GM12878 (cell line): Measurements from ENCODE around the gene HOMER2. TPM values are rescaled to one million over a fixed set of nuclear protein-coding genes. Genes with fewer than 3 reads are reported as not detected.

Experiments used
- ATAC-seq: fragments of 200-7000 bp; cut with Tn5 transposase; 3 replicates; pipeline ENCODE4 v1.9.1; 2020; ENCODE audit warnings: mild to moderate bottlenecking, moderate library complexity
- BruUV-seq: library from RNA; stranded (reverse); fragments of 400-500 nt; replicated peaks from 2 replicates; lab custom pipeline; 2021; lab: Mats Ljungman, UMichigan
- CTCF ChIA-PET: fragments of 300-600 bp; sonication (Branson Sonifier 250); formaldehyde crosslinking; extraction: SDS; loops from one replicate; lab custom pipeline; 2021; ENCODE audit warnings: inconsistent platforms; lab: Yijun Ruan, JAX
- POLR2A ChIA-PET: fragments of 350-600 bp; formaldehyde crosslinking; extraction: SDS; loops from one replicate; lab custom pipeline; 2021; ENCODE audit warnings: inconsistent platforms; lab: Charles Lee
- RAD21 ChIA-PET: fragments of 300-600 bp; sonication (Branson Sonifier 250); formaldehyde crosslinking; loops from one replicate; lab custom pipeline; 2023; ENCODE audit warnings: antibody characterized with exemption; ENCODE audit not compliant: unreplicated experiment; lab: Charles Lee
- SMC1A ChIA-PET: fragments of 300-600 bp; sonication (Branson Sonifier 250); formaldehyde crosslinking; loops from one replicate; lab custom pipeline; 2023; ENCODE audit not compliant: unreplicated experiment, uncharacterized antibody; lab: Charles Lee
- DNase-seq: peaks from one replicate; pipeline ENCODE4 v3.0.0-alpha.2; 2011; ENCODE audit warnings: low read depth, low spot score
- FAIRE-seq: peaks from 3 replicates; lab custom pipeline; 2011; peaks lifted over from hg19 to GRCh38; lab: Jason Lieb, UNC
- H2AFZ ChIP-seq: 2 replicates; pipeline ENCODE4 v1.6.0; 2011; ENCODE audit warnings: low read depth, low read length, control low read depth; ENCODE audit not compliant: control insufficient read depth
- H3K27ac ChIP-seq: 2 replicates; pipeline ENCODE4 v1.5.1; 2011; ENCODE audit warnings: control low read depth; ENCODE audit not compliant: control insufficient read depth, insufficient read depth
- H3K27me3 ChIP-seq, 2 experiments: replicated peaks in 1 of 2; 2 replicates each; pipeline versions ENCODE4 v1.6.0 to v1.6.1; 2011; ENCODE audit warnings: low read length in 1 of 2; ENCODE audit not compliant: control insufficient read depth in 2 of 2, insufficient read depth in 2 of 2
- H3K36me3 ChIP-seq, 2 experiments: 2 replicates each; pipeline ENCODE4 v1.5.1; 2011; ENCODE audit warnings: low read length in 1 of 2; ENCODE audit not compliant: control insufficient read depth in 2 of 2, insufficient read depth in 2 of 2
- H3K4me1 ChIP-seq: 2 replicates; pipeline ENCODE4 v1.6.1; 2011; ENCODE audit warnings: mild to moderate bottlenecking, low read length, moderate library complexity, mixed read lengths; ENCODE audit not compliant: control insufficient read depth, insufficient read depth
- H3K4me2 ChIP-seq: 2 replicates; pipeline ENCODE4 v1.6.0; 2011; ENCODE audit warnings: control low read depth; ENCODE audit not compliant: control insufficient read depth, insufficient read depth
- H3K4me3 ChIP-seq: fragments of 200-600 bp; sonication (generic); 2 replicates; pipeline ENCODE4 v1.5.1; 2016
- H3K79me2 ChIP-seq: 2 replicates; pipeline ENCODE4 v1.6.0; 2011; ENCODE audit warnings: low read length; ENCODE audit not compliant: control insufficient read depth, insufficient read depth
- H3K9ac ChIP-seq: 2 replicates; pipeline ENCODE4 v1.8.0; 2011; ENCODE audit warnings: low read length, control low read depth, mixed read lengths; ENCODE audit not compliant: control insufficient read depth, insufficient read depth
- H3K9me3 ChIP-seq: replicated peaks from 3 replicates; pipeline ENCODE4 v1.5.1; 2011; ENCODE audit warnings: mild to moderate bottlenecking, low read length; ENCODE audit not compliant: control insufficient read depth, insufficient read depth
- H4K20me1 ChIP-seq: 2 replicates; pipeline ENCODE4 v1.6.0; 2011; ENCODE audit not compliant: control insufficient read depth, insufficient read depth
- ATF7 ChIP-seq: fragments of 450-650 bp; IDR thresholded peaks from 2 replicates; pipeline ENCODE4 v1.6.1; 2016; ENCODE audit warnings: low read depth, mild to moderate bottlenecking
- BMI1 ChIP-seq: fragments of 450-650 bp; IDR thresholded peaks from 2 replicates; pipeline ENCODE4 v1.6.1; 2016; ENCODE audit warnings: mild to moderate bottlenecking, moderate library complexity, borderline replicate concordance
- DPF2 ChIP-seq: fragments of 450-650 bp; IDR thresholded peaks from 2 replicates; pipeline ENCODE4 v1.6.1; 2017; ENCODE audit warnings: mild to moderate bottlenecking
- ETV6 ChIP-seq, 2 experiments: fragments of 450-650 bp in 1 of 2; IDR thresholded peaks in 1 of 2; conservative IDR thresholded peaks in 1 of 2; 2 replicates each; pipeline ENCODE4 v1.6.1; 2014; ENCODE audit warnings: antibody characterized with exemption in 1 of 2, borderline replicate concordance in 1 of 2, low read depth in 1 of 2, mild to moderate bottlenecking in 1 of 2, moderate library complexity in 1 of 2
- GABPA ChIP-seq: IDR thresholded peaks from 2 replicates; pipeline ENCODE4 v1.6.1; 2014; ENCODE audit warnings: antibody characterized with exemption, low read depth, mild to moderate bottlenecking, inconsistent platforms
- JUNB ChIP-seq: IDR thresholded peaks from 2 replicates; pipeline ENCODE4 v1.6.1; 2016; ENCODE audit warnings: antibody characterized with exemption, mild to moderate bottlenecking
- KAT2A ChIP-seq: conservative IDR thresholded peaks from 2 replicates; pipeline ENCODE4 v1.6.1; 2011; ENCODE audit warnings: low read depth, low read length; ENCODE audit not compliant: control insufficient read depth
- NR2C1 ChIP-seq: fragments of 450-650 bp; IDR thresholded peaks from 2 replicates; pipeline ENCODE4 v1.6.1; 2017; ENCODE audit warnings: antibody characterized with exemption, mild to moderate bottlenecking, moderate library complexity
- POLR2AphosphoS2 ChIP-seq: IDR thresholded peaks from 2 replicates; pipeline ENCODE4 v1.6.1; 2011; ENCODE audit warnings: low read depth, mild to moderate bottlenecking, low read length, improper control_type of control experiment, moderate library complexity
- RELA ChIP-seq: fragments of 450-650 bp; IDR thresholded peaks from 2 replicates; pipeline ENCODE4 v1.8.0; 2014; ENCODE audit warnings: borderline replicate concordance; ENCODE audit not compliant: partially characterized antibody
- SMARCA5 ChIP-seq: fragments of 450-650 bp; IDR thresholded peaks from 2 replicates; pipeline ENCODE4 v1.6.1; 2017; ENCODE audit warnings: mild to moderate bottlenecking
- SMC3 ChIP-seq: IDR thresholded peaks from 2 replicates; pipeline ENCODE4 v1.6.1; 2011; ENCODE audit warnings: low read length, improper control_type of control experiment, borderline replicate concordance
- TCF7 ChIP-seq: IDR thresholded peaks from 2 replicates; pipeline ENCODE4 v1.6.1; 2014; ENCODE audit warnings: antibody characterized with exemption, borderline replicate concordance
- WRNIP1 ChIP-seq: IDR thresholded peaks from 2 replicates; pipeline ENCODE4 v1.6.1; 2011; ENCODE audit warnings: low read depth, low read length, improper control_type of control experiment, borderline replicate concordance
- WGBS: methylation state at CpG from one replicate; pipeline ENCODE4 v1.1.6; 2016; ENCODE audit warnings: low lambda C conversion rate; ENCODE audit not compliant: insufficient replicate concordance, insufficient coverage; ENCODE audit errors: missing lambda C conversion rate; 5-methylcytosine and 5-hydroxymethylcytosine counted together
- in situ Hi-C: fragments of 300-500 bp; cut with MboI; formaldehyde crosslinking; loops from 9 replicates; pipeline ENCODE4 v1.14.3; 2018; ENCODE audit warnings: mixed read lengths
- intact Hi-C: fragments of 100-400 bp; cut with micrococcal nuclease; formaldehyde crosslinking; loops from one replicate; pipeline ENCODE4 v1.14.2; 2022; ENCODE audit not compliant: unreplicated experiment
- polyA plus RNA-seq, 11 experiments: library from polyadenylated mRNA; depleted of rRNA in 4 of 11; unstranded in 6 of 11; stranded (reverse) in 5 of 11; fragments of >200 nt; fragmentation: Nextera tagmentation in 4 of 11; fragmentation: Illumina TruSeq in 1 of 11; extraction: Ambion mirVana in 4 of 11; extraction: Trizol in 1 of 11; gene quantifications; 1 replicate in 1 of 11; 2 replicates in 10 of 11; pipeline versions ENCODE4 v1.2.1 to v1.2.3, GENCODE V29; 2011 to 2016; ENCODE audit warnings: inconsistent platforms in 2 of 11, missing spikeins in 2 of 11, low read depth in 1 of 11
- total RNA-seq, 4 experiments: library from RNA; depleted of rRNA in 3 of 4; stranded (reverse); fragments of >200 nt in 3 of 4; fragmentation: Illumina TruSeq in 1 of 4; extraction: Trizol in 1 of 4; gene quantifications; 2 replicates each; pipeline versions ENCODE4 v1.2.1 to v1.2.3, GENCODE V29; 2013 to 2021
- TF ChIP-seq, protein P1 (sequence below): IDR thresholded peaks from 2 replicates; pipeline ENCODE4 v1.6.1; 2012; ENCODE audit warnings: mild to moderate bottlenecking, low read depth, low read length
- TF ChIP-seq, protein P2 (sequence below): IDR thresholded peaks from 2 replicates; pipeline ENCODE4 v1.6.1; 2012; ENCODE audit warnings: low read length, inconsistent platforms

HOMER2 gene
- total and polyA plus RNA-seq, 10 of the 15 experiments (the other 5 are each of a cell fraction or from before 2014, with no cell fraction given), result 0.60 to 5.0 (median 1.8) TPM

DNA sequence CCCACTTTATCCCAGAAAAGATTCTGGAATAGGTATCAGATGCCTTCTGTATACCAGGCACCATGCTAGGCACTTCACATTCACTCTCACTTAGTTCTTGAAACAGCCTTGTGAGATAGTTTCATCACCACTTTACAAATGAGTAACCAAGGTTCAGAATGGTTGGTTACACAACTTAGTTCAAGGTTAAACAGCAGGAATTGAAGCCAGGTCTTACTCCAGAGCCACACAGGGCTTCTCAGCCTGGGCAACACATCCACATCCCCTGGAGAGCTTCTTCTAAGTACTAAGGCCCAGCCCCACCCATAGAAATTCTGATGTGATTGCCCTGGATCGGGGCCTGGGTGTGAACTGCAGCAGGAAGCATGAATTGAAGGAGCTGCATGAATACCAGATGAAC is 124.4 kb downstream of the HOMER2 start (continued):
- TF ChIP-seq, protein P1, sequence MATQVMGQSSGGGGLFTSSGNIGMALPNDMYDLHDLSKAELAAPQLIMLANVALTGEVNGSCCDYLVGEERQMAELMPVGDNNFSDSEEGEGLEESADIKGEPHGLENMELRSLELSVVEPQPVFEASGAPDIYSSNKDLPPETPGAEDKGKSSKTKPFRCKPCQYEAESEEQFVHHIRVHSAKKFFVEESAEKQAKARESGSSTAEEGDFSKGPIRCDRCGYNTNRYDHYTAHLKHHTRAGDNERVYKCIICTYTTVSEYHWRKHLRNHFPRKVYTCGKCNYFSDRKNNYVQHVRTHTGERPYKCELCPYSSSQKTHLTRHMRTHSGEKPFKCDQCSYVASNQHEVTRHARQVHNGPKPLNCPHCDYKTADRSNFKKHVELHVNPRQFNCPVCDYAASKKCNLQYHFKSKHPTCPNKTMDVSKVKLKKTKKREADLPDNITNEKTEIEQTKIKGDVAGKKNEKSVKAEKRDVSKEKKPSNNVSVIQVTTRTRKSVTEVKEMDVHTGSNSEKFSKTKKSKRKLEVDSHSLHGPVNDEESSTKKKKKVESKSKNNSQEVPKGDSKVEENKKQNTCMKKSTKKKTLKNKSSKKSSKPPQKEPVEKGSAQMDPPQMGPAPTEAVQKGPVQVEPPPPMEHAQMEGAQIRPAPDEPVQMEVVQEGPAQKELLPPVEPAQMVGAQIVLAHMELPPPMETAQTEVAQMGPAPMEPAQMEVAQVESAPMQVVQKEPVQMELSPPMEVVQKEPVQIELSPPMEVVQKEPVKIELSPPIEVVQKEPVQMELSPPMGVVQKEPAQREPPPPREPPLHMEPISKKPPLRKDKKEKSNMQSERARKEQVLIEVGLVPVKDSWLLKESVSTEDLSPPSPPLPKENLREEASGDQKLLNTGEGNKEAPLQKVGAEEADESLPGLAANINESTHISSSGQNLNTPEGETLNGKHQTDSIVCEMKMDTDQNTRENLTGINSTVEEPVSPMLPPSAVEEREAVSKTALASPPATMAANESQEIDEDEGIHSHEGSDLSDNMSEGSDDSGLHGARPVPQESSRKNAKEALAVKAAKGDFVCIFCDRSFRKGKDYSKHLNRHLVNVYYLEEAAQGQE, result no peak
- TF ChIP-seq GABPA, result no peak
- TF ChIP-seq WRNIP1, result no peak
- TF ChIP-seq SMARCA5, result no peak
- no peak for TF ChIP-seq POLR2AphosphoS2
- TF ChIP-seq, all 136 proteins: peak for 0

DNA sequence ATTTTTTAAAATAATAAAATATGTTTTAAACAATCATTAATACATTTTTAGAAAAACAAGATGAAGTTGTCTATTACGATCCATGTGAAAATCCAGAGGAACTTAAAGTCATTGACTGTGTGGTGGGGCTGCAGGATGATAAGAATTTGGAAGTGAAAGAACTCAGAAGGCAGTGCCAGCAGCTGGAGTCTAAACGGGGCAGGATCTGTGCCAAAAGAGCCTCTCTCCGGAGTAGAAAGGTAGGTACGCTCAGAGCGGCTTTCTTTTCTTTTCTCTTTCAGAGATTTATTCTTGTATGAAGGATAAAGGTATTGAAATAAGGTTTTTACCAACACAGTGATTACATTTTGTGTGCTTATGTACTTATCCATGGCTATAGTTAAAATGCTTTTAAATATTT is 129.5 kb downstream of the HOMER2 start:
- no peaks in the 10 kb centered on the region for H3K27me3 ChIP-seq
- SMC1A ChIA-PET, result no interaction called here
- H3K9me3 ChIP-seq, result no peaks in the 10 kb centered on the region
- no peak overlapping the region for H3K9ac ChIP-seq
- no peak overlapping the region for H3K27ac ChIP-seq
- CTCF ChIA-PET, result no interaction called here
- ATAC-seq, result no peak
- BruUV-seq, result no TSS peak
- over 99% methylated on average over 5 of the region's 5 CpGs for WGBS
- H3K4me3 ChIP-seq, result no peak overlapping the region
- H3K36me3 ChIP-seq, result peaks cover 2 to 28% of the 10 kb centered on the region in 2 experiments
- H3K4me1 ChIP-seq, result no peaks in the 10 kb centered on the region
- in situ Hi-C loops, result no loop called here
- no peak overlapping the region for H2AFZ ChIP-seq
- RAD21 ChIA-PET, result no interaction called here
- H3K79me2 ChIP-seq, result no peaks in the 10 kb centered on the region
- POLR2A ChIA-PET, result no interaction called here
- no peak for FAIRE-seq
- intact Hi-C loops, result no loop called here
- no peak overlapping the region for H3K4me2 ChIP-seq
- H4K20me1 ChIP-seq, result no peaks in the 10 kb centered on the region
- DNase-seq, result no peak
- no peak for TF ChIP-seq KAT2A
- no peak for TF ChIP-seq BMI1
- TF ChIP-seq NR2C1, result no peak
- no peak for TF ChIP-seq DPF2
- TF ChIP-seq ATF7, result no peak
- no peak for TF ChIP-seq TCF7
- TF ChIP-seq ETV6 (conservative IDR thresholded peaks at IDR 0.05 in 1 of 2, IDR thresholded peaks at IDR 0.05 in 1 of 2; ENCODE audit: borderline replicate concordance in 1 of 2, low read depth in 1 of 2), result no peak
- no peak for TF ChIP-seq JUNB
- TF ChIP-seq, protein P2, sequence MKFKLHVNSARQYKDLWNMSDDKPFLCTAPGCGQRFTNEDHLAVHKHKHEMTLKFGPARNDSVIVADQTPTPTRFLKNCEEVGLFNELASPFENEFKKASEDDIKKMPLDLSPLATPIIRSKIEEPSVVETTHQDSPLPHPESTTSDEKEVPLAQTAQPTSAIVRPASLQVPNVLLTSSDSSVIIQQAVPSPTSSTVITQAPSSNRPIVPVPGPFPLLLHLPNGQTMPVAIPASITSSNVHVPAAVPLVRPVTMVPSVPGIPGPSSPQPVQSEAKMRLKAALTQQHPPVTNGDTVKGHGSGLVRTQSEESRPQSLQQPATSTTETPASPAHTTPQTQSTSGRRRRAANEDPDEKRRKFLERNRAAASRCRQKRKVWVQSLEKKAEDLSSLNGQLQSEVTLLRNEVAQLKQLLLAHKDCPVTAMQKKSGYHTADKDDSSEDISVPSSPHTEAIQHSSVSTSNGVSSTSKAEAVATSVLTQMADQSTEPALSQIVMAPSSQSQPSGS, result no peak
- TF ChIP-seq RELA, result no peak
- TF ChIP-seq, protein P1, result no peak
- no peak for TF ChIP-seq SMC3
